Mucosa of rectum (tissue), 2 donors: ENCODE data around the gene HMCN1.
A peak's percentile ranks its signal among the peaks of the same experiment; 100 is the strongest.

ENCODE experiments used
- H3K27ac ChIP-seq, 2 donors: one replicate each; pipeline ENCODE4 v1.7.0; 2013; ENCODE audit warnings: inconsistent platforms in 2 of 2, low read depth in 2 of 2, low read length in 2 of 2
- H3K27me3 ChIP-seq, 2 donors: one replicate each; pipeline ENCODE4 v1.7.0; 2013; ENCODE audit warnings: low read length in 2 of 2; ENCODE audit not compliant: control insufficient read depth in 2 of 2, insufficient read depth in 2 of 2
- H3K36me3 ChIP-seq, 2 donors: one replicate each; pipeline ENCODE4 v1.7.0; 2013; ENCODE audit warnings: low read length in 2 of 2; ENCODE audit not compliant: control insufficient read depth in 2 of 2, insufficient read depth in 2 of 2
- H3K4me1 ChIP-seq, 2 donors: one replicate each; pipeline ENCODE4 v1.7.0; 2013; ENCODE audit warnings: low read length in 2 of 2, mild to moderate bottlenecking in 1 of 2; ENCODE audit not compliant: control insufficient read depth in 2 of 2, insufficient read depth in 2 of 2
- H3K4me3 ChIP-seq, 2 donors: one replicate each; pipeline ENCODE4 v1.7.0; 2013; ENCODE audit warnings: low read length in 2 of 2
- H3K9ac ChIP-seq, 2 donors: one replicate each; pipeline ENCODE4 v1.7.0; 2013; ENCODE audit warnings: low read length in 2 of 2, low read depth in 1 of 2, mild to moderate bottlenecking in 1 of 2
- H3K9me3 ChIP-seq, 2 donors: one replicate each; pipeline ENCODE4 v1.7.0; 2013; ENCODE audit warnings: low read length in 2 of 2; ENCODE audit not compliant: control insufficient read depth in 2 of 2
- donor health status: healthy.
- donor health status: Normal muscosa, but diverticular disease.

HMCN1 gene

GRCh38 chr1:185860859-185861258, 126.7 kb downstream of the HMCN1 start:
- H3K27ac ChIP-seq = no peak overlapping the region
- no peaks in the 10 kb centered on the region for H3K27me3 ChIP-seq
- H3K4me1 ChIP-seq = peaks cover 0 to 23% of the 10 kb centered on the region in 2 donors
- H3K9me3 ChIP-seq = no peaks in the 10 kb centered on the region
- H3K9ac ChIP-seq = no peak overlapping the region
- no peaks in the 10 kb centered on the region for H3K36me3 ChIP-seq
- no peak overlapping the region for H3K4me3 ChIP-seq

GRCh38 chr1:185861630-185862029, 127.4 kb downstream of the HMCN1 start:
- H3K4me3 ChIP-seq = no peak overlapping the region
- H3K4me1 ChIP-seq = peaks cover 0 to 22% of the 10 kb centered on the region in 2 donors
- H3K9me3 ChIP-seq = no peaks in the 10 kb centered on the region
- H3K9ac ChIP-seq = no peak overlapping the region
- no peaks in the 10 kb centered on the region for H3K36me3 ChIP-seq
- H3K27ac ChIP-seq = no peak overlapping the region
- no peaks in the 10 kb centered on the region for H3K27me3 ChIP-seq

- Histone ChIP-seq H3K36me3 (no peaks in the 10 kb centered on the region), H3K4me1 (peaks cover 0 to 17% of the 10 kb centered on the region in 2 donors), H3K27me3 (no peaks in the 10 kb centered on the region), H3K9me3 (no peaks in the 10 kb centered on the region), H3K27ac (no peak overlapping the region), H3K4me3 (no peak overlapping the region), H3K9ac (no peak overlapping the region)
Observed at GRCh38 chr1:185862235-185862634, 128.0 kb downstream of the HMCN1 start.

GRCh38 chr1:185864331-185864730, 130.1 kb downstream of the HMCN1 start:
- peaks cover 0 to 11% of the 10 kb centered on the region in 2 donors for H3K4me1 ChIP-seq
- H3K27me3 ChIP-seq = no peaks in the 10 kb centered on the region
- no peaks in the 10 kb centered on the region for H3K36me3 ChIP-seq
- H3K9ac ChIP-seq = no peak overlapping the region
- no peak overlapping the region for H3K4me3 ChIP-seq
- H3K27ac ChIP-seq = peak overlapping the region in 1 of 2 donors; percentile 52
- no peaks in the 10 kb centered on the region for H3K9me3 ChIP-seq

GRCh38 chr1:185864889-185865517, 130.8 kb downstream of the HMCN1 start:
- H3K4me1 ChIP-seq = peaks cover 0 to 11% of the 10 kb centered on the region in 2 donors
- H3K9ac ChIP-seq = no peak overlapping the region
- no peaks in the 10 kb centered on the region for H3K9me3 ChIP-seq
- peak overlapping the region; percentile 28 to 52 for H3K27ac ChIP-seq
- H3K27me3 ChIP-seq = no peaks in the 10 kb centered on the region
- H3K36me3 ChIP-seq = no peaks in the 10 kb centered on the region
- no peak overlapping the region for H3K4me3 ChIP-seq

GRCh38 chr1:185869590-185869989, 135.4 kb downstream of the HMCN1 start:
- no peak overlapping the region for H3K27ac ChIP-seq
- H3K9ac ChIP-seq = no peak overlapping the region
- no peaks in the 10 kb centered on the region for H3K27me3 ChIP-seq
- H3K36me3 ChIP-seq = no peaks in the 10 kb centered on the region
- H3K4me1 ChIP-seq = peaks cover 0 to 6% of the 10 kb centered on the region in 2 donors
- no peak overlapping the region for H3K4me3 ChIP-seq
- H3K9me3 ChIP-seq = no peaks in the 10 kb centered on the region

GRCh38 chr1:185871627-185872150, 137.5 kb downstream of the HMCN1 start:
- no peaks in the 10 kb centered on the region for H3K27me3 ChIP-seq
- no peaks in the 10 kb centered on the region for H3K36me3 ChIP-seq
- no peak overlapping the region for H3K9ac ChIP-seq
- no peak overlapping the region for H3K27ac ChIP-seq
- H3K4me3 ChIP-seq = no peak overlapping the region
- H3K9me3 ChIP-seq = no peaks in the 10 kb centered on the region
- H3K4me1 ChIP-seq = no peaks in the 10 kb centered on the region

GRCh38 chr1:185874246-185874645, 140.1 kb downstream of the HMCN1 start:
- Histone ChIP-seq H3K4me1 (no peaks in the 10 kb centered on the region), H3K27me3 (no peaks in the 10 kb centered on the region), H3K36me3 (no peaks in the 10 kb centered on the region)

GRCh38 chr1:185880330-185880729, 146.1 kb downstream of the HMCN1 start:
- Histone ChIP-seq H3K36me3 (no peaks in the 10 kb centered on the region), H3K9me3 (no peaks in the 10 kb centered on the region), H3K9ac (no peak overlapping the region), H3K4me3 (no peak overlapping the region), H3K27me3 (no peaks in the 10 kb centered on the region), H3K4me1 (peaks cover 4 to 13% of the 10 kb centered on the region in 2 donors), H3K27ac (no peak overlapping the region)

More at GRCh38 chr1:185874246-185874645, 140.1 kb downstream of the HMCN1 start:
- no peak overlapping the region for H3K9ac ChIP-seq
- no peaks in the 10 kb centered on the region for H3K9me3 ChIP-seq
- no peak overlapping the region for H3K27ac ChIP-seq
- H3K4me3 ChIP-seq = no peak overlapping the region

GRCh38 chr1:185880779-185881333, 146.7 kb downstream of the HMCN1 start:
- Histone ChIP-seq H3K27me3 (no peaks in the 10 kb centered on the region), H3K9ac (no peak overlapping the region), H3K9me3 (no peaks in the 10 kb centered on the region), H3K27ac (no peak overlapping the region), H3K4me3 (no peak overlapping the region), H3K4me1 (peaks cover 4 to 13% of the 10 kb centered on the region in 2 donors), H3K36me3 (no peaks in the 10 kb centered on the region)
